Measurements from ENCODE around the gene CTU2. TPM values are rescaled to one million over a fixed set of nuclear protein-coding genes. Genes with fewer than 3 reads are reported as not detected.

CTU2 gene
- polyA plus RNA-seq, 1 experiment, result 6.5 TPM

DNA sequence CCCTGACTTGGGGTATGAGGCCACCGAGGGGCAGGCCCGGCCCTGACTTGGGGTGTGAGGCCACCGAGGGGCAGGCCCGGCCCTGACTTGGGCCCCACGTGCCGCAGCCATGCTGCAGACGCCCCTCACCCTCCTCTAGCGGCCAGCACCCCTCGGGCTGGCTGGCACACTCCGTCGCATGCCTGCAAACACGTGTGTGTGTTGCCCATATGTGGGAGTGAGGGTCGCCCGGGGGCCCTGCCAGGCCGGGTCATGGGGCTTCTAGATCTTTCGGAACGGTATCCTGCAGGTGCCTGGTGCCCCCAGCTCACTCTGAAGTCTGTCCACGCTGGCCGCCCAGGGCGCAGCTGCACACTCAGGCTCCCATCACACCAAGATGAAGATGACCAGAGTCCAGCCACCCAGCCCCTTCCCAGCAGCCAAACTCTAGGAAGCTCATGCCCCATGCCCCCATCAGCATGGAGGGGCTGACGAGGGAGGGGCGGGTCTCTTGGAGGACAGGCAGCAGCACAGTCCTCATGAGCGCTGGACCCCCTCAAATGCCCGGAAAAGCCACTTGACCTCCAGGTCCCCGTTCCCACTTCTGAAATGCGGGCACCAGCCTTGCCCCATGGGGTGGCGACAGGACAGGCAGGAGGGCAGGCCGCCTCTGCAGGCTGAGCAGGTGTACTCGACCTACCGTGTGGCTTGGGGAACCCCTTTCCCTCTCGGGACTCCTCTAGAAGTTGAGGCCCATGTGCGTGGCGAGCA is 33.8 kb downstream of the CTU2 start:
- TF ChIP-seq, protein P1, sequence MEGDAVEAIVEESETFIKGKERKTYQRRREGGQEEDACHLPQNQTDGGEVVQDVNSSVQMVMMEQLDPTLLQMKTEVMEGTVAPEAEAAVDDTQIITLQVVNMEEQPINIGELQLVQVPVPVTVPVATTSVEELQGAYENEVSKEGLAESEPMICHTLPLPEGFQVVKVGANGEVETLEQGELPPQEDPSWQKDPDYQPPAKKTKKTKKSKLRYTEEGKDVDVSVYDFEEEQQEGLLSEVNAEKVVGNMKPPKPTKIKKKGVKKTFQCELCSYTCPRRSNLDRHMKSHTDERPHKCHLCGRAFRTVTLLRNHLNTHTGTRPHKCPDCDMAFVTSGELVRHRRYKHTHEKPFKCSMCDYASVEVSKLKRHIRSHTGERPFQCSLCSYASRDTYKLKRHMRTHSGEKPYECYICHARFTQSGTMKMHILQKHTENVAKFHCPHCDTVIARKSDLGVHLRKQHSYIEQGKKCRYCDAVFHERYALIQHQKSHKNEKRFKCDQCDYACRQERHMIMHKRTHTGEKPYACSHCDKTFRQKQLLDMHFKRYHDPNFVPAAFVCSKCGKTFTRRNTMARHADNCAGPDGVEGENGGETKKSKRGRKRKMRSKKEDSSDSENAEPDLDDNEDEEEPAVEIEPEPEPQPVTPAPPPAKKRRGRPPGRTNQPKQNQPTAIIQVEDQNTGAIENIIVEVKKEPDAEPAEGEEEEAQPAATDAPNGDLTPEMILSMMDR (IDR thresholded peaks at IDR 0.05; ENCODE audit: low read depth, low read length), result no peak
- no peak overlapping the region for H3K4me3 ChIP-seq (ENCODE audit: low read depth, low read length)
- no peaks in the 10 kb centered on the region for H3K27me3 ChIP-seq (ENCODE audit: control insufficient read depth, insufficient read depth, low read length)
- no peak for DNase-seq (ENCODE audit: low read depth, low spot score)
- no peak overlapping the region for H3K27ac ChIP-seq (ENCODE audit: low read depth, low read length)
- ChIA-PET CTCF (interaction anchor here (0.6 kb wide), 1 partner anchor 60 kb away, joined by 4 read pairs; no protein-coding TSS in a partner anchor), POLR2A (no interaction called here)
- no peaks in the 10 kb centered on the region; the same call in 1 of the 2 replicates for H3K9me3 ChIP-seq (ENCODE audit: control insufficient read depth, insufficient read depth, low read length)

DNA sequence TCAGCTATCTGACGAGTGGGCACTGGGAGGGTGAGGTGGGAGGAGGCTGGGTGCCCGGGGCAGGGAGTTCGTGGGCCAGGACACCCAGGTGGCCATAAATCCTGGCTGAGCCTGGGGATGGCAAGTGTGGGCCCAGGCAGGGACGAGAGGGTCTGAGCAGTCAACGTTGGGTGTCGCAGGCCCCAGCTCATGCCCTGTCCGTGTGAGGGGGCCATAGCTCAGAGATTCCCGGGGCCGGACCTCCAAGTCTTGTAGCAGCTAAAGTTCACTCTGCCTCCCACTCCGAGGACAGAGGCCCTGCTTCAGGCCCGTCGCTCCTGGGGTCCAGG is 34.4 kb downstream of the CTU2 start:
- Histone ChIP-seq H3K9me3 (ENCODE audit: control insufficient read depth, insufficient read depth, low read length) (no peaks in the 10 kb centered on the region; the same call in 1 of the 2 replicates), H3K4me3 (ENCODE audit: low read depth, low read length) (no peak overlapping the region), H3K27ac (ENCODE audit: low read depth, low read length) (no peak overlapping the region), H3K27me3 (ENCODE audit: control insufficient read depth, insufficient read depth, low read length) (no peaks in the 10 kb centered on the region)
- TF ChIP-seq, protein P1 (IDR thresholded peaks at IDR 0.05; ENCODE audit: low read depth, low read length), result no peak
- ChIA-PET POLR2A (no interaction called here), CTCF (interaction anchor here (0.6 kb wide), 1 partner anchor 54 kb away, joined by 10 read pairs; no protein-coding TSS in a partner anchor)
- no peak for DNase-seq (ENCODE audit: low read depth, low spot score)

DNA sequence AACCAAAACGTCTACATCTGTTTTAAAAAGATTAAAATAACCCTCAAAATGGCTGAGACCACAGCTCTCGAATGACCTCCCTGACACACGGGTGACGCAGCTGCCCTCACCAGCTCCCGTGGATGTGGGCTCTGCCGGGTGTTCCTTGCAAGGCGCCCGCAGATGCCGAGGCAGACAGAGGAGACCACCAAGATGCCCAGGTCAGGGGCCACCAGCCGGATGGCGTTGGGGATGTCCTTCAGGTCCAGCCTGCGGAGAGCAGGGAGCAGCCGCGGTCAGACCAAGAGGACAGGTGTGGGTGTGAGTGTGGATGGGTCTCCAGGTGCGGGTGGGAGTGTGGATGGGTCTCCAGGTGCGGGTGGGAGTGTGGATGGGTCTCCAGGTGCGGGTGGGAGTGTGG is 35.1 kb downstream of the CTU2 start:
- Histone ChIP-seq H3K9me3 (ENCODE audit: control insufficient read depth, insufficient read depth, low read length) (no peaks in the 10 kb centered on the region; the same call in 1 of the 2 replicates), H3K27me3 (ENCODE audit: control insufficient read depth, insufficient read depth, low read length) (no peaks in the 10 kb centered on the region), H3K27ac (ENCODE audit: low read depth, low read length) (no peak overlapping the region), H3K4me3 (ENCODE audit: low read depth, low read length) (no peak overlapping the region)
- TF ChIP-seq, protein P1 (IDR thresholded peaks at IDR 0.05; ENCODE audit: low read depth, low read length), result no peak
- CTCF ChIA-PET, result interaction anchor here (0.6 kb wide), 1 partner anchor 53 kb away, joined by 10 read pairs; no protein-coding TSS in a partner anchor
- no peak for DNase-seq (ENCODE audit: low read depth, low spot score)
- POLR2A ChIA-PET, result no interaction called here

DNA sequence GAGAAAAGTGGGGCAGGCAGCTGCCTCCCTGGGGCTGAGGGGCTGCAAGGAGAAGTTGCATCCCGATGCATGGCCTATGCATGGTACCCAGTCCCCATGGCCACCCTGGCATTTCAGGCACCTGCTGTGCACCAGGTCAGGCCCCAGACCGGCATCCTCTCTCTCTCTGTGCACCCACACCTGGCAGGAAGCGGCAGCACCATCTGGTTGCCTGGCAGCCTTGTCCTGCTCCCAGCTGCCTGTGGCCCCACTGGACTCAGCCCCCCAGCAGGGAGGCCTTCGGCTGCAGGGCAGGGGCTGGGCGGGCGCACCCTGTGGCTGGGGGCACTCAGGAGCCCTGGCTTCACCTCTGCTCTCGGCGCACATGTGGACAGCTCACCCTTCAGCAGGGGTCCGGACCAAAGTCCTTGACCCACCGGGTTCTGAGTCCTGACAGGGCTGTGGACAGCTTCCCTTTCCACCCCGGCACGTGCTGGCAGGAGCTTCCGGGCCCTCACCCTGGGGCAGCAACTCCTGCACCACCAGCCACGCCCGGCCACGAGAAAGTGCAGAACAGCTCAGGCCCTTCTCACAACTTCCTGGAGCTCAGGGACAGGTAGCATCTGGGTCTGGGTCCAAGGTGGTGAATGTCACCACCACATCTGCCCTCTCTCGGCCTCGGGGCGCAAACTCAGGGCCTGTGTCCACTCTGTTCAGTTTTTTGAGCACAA is 36.7 kb downstream of the CTU2 start:
- TF ChIP-seq, protein P1 (IDR thresholded peaks at IDR 0.05; ENCODE audit: low read depth, low read length), result no peak
- H3K27ac ChIP-seq (ENCODE audit: low read depth, low read length), result no peak overlapping the region
- no peak for DNase-seq (ENCODE audit: low read depth, low spot score)
- H3K27me3 ChIP-seq (ENCODE audit: control insufficient read depth, insufficient read depth, low read length), result no peaks in the 10 kb centered on the region
- ChIA-PET CTCF (interaction anchor here (0.6 to 1.7 kb wide), 25 partner anchors 8 to 434 kb away, joined by 3 to 7 read pairs (median 4); partner anchors contain the start of genes APRT and PIEZO1), POLR2A (no interaction called here)
- H3K9me3 ChIP-seq (ENCODE audit: control insufficient read depth, insufficient read depth, low read length), result no peaks in the 10 kb centered on the region
- H3K4me3 ChIP-seq (ENCODE audit: low read depth, low read length), result no peak overlapping the region
